ENCODE measurements around the gene TAF11L11. TPM values are rescaled to one million over a fixed set of nuclear protein-coding genes. Genes with fewer than 3 reads are reported as not detected.
"Not testable (repeated sequence)": the region's sequence is repeated elsewhere in the genome, so short reads cannot be mapped to it uniquely, and the experiment has no call there.

Gene TAF11L11
- polyA plus RNA-seq, 1 donor from 2014 or later = not detected

DNA sequence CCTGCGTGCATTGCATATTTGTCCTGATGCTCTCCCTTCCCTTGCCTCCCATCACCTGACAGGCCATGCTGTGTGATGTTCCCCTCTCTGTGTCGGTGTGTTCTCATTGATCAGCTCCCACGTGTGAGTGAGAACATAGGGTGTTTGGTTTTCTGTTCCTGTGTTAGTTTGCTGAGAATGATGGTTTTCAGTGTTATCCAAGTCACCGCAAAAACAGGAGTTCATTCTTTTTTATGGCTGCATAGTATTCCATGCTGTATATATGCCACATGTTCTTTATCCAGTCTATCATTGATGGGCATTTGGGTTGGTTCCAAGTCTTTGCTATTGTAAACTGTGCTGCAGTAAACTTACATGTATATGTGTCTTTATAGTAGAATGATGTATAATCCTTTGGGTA lies 3.5 kb downstream of the TAF11L11 start:
- H3F3A ChIP-seq (ENCODE audit: insufficient read depth, low read length, poor library complexity, severe bottlenecking) = not testable (repeated sequence)

DNA sequence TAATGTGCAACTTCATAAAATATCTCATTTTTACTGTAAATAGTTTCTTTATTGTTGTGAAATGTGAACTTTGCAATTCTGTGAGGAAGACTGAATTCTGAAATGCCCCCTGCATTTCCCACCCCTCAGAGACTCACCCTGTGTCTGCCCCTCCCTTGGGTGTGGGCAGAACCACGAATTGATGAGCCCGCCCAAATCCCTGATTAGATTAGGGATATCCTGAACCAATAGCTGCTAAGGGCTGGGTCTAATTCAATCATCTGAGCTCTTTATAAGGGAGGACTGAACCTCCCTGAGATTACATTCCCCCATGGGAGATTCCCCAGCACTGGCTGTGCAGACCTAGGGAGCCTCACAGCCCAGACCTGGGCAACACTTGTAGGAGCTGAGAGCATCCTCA lies 6.1 kb downstream of the TAF11L11 start, which contains the start of gene TAF11L12:
TSS of gene TAF11L12 (plus strand) at position 301 of the 400 bp plus-strand sequence.
- H3K4me3 ChIP-seq (ENCODE audit: low read length); H3K27ac ChIP-seq (ENCODE audit: low read length); H4K20me1 ChIP-seq (ENCODE audit: insufficient read depth); H3K9me3 ChIP-seq (ENCODE audit: low read length); H3F3A ChIP-seq (ENCODE audit: insufficient read depth, low read length, poor library complexity, severe bottlenecking); H3K9ac ChIP-seq (ENCODE audit: low read length); H3K27me3 ChIP-seq (ENCODE audit: insufficient read depth, low read depth, low read length); H2AFZ ChIP-seq (ENCODE audit: low read depth, low read length); H3K79me2 ChIP-seq (replicated peaks; ENCODE audit: insufficient read depth, low read length); H3K36me3 ChIP-seq (ENCODE audit: insufficient read depth, low read length); H3K9me2 ChIP-seq (ENCODE audit: insufficient read depth, low read length); H3K4me2 ChIP-seq (ENCODE audit: low read length): not testable (repeated sequence)

More for the DNA sequence above, 3.5 kb downstream of the TAF11L11 start:
- H3K27me3 ChIP-seq (ENCODE audit: insufficient read depth, low read depth, low read length); H3K79me2 ChIP-seq (replicated peaks; ENCODE audit: insufficient read depth, low read length); H3K9me3 ChIP-seq (ENCODE audit: low read length); H3K27ac ChIP-seq (ENCODE audit: low read length); H3K4me3 ChIP-seq (ENCODE audit: low read length); H4K20me1 ChIP-seq (ENCODE audit: insufficient read depth); H3K9ac ChIP-seq (ENCODE audit: low read length); H3K4me2 ChIP-seq (ENCODE audit: low read length); H2AFZ ChIP-seq (ENCODE audit: low read depth, low read length); H3K9me2 ChIP-seq (ENCODE audit: insufficient read depth, low read length); H3K36me3 ChIP-seq (ENCODE audit: insufficient read depth, low read length): not testable (repeated sequence)

DNA sequence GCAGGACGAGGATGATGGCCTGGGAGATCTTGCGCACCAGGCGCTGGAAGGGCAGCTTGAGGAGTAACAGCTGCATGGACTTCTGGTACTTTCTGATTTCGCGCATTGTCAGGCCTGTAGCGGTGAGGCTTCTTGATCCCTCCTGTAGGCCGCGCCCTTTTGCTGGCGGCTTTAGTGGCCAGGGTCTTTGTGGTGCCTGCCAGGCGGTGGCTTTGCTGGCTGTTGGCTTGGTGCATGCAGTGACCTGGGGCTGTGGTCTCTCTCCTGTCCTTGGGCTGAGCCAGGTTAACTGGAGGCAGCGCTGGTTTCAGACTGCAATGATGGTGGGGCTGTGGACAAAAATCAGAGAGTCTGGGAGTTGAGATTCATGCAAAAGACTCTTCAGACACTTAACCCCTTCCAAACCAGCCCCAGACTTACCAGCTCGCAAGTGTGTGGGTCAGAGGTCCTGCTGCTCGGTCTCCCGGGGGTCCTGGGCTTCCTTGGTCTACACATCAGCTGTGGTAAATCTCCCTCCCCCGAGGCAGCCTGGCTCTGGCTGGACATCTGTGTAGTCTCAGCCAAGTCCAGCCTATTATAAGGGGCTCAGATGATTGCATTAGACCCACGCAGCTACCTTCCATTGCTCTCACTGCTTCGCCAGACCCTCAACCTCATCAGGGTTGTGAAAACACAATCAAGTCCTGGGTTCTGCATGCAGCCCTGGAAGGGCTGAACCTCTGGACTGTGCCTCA lies 11.1 kb downstream of the TAF11L11 start:
- H2AFZ ChIP-seq (ENCODE audit: low read depth, low read length) = no peak overlapping the region
- H3K27me3 ChIP-seq (ENCODE audit: insufficient read depth, low read depth, low read length) = no peaks in the 10 kb centered on the region
- H3K9ac ChIP-seq (ENCODE audit: low read length) = no peak overlapping the region
- no peaks in the 10 kb centered on the region for H3K9me3 ChIP-seq (ENCODE audit: low read length)
- no peak overlapping the region for H3K4me3 ChIP-seq (ENCODE audit: low read length)
- no peak overlapping the region for H3K4me2 ChIP-seq (ENCODE audit: low read length)
- no peaks in the 10 kb centered on the region for H3K9me2 ChIP-seq (ENCODE audit: insufficient read depth, low read length)
- H3K79me2 ChIP-seq (replicated peaks; ENCODE audit: insufficient read depth, low read length) = no peaks in the 10 kb centered on the region
- no peak for TF ChIP-seq POLR2AphosphoS5 (IDR thresholded peaks at IDR 0.05)
- no peaks in the 10 kb centered on the region for H3K36me3 ChIP-seq (ENCODE audit: insufficient read depth, low read length)
- no peak overlapping the region for H3K27ac ChIP-seq (ENCODE audit: low read length)
- no peaks in the 10 kb centered on the region for H4K20me1 ChIP-seq (ENCODE audit: insufficient read depth)
- no peaks in the 10 kb centered on the region for H3F3A ChIP-seq (ENCODE audit: insufficient read depth, low read length, poor library complexity, severe bottlenecking)

DNA sequence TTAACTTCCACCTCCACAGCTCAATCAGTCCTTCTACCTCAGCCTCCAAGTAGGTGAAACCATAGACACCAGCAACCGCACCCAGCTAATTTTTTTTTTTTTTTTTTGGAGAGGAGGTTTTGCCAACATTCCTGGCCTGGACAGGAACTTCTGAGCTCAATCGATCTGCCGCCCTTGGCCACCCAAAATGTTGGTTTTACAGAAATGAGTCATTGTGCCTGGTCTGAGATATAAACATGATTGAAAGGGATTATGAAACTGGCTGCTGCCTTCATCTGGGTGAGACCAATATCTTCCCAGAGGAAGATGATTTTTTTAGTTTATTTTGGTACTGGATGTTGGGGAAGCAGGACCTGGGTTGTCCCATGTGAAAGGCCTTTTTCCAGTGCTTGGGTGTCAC lies 15.4 kb downstream of the TAF11L11 start:
- no peaks in the 10 kb centered on the region for H3K9me2 ChIP-seq (ENCODE audit: insufficient read depth, low read length)
- no peaks in the 10 kb centered on the region for H3F3A ChIP-seq (ENCODE audit: insufficient read depth, low read length, poor library complexity, severe bottlenecking)
- no peaks in the 10 kb centered on the region for H4K20me1 ChIP-seq (ENCODE audit: insufficient read depth)
- no peak overlapping the region for H3K4me3 ChIP-seq (ENCODE audit: low read length)
- no peak overlapping the region for H3K9ac ChIP-seq (ENCODE audit: low read length)
- TF ChIP-seq EP300 (conservative IDR thresholded peaks at IDR 0.05; ENCODE audit: poor library complexity, severe bottlenecking) (no peak), MXI1 (conservative IDR thresholded peaks at IDR 0.05; ENCODE audit: poor library complexity, severe bottlenecking) (no peak), SMC3 (conservative IDR thresholded peaks at IDR 0.05; ENCODE audit: poor library complexity) (no peak), TAF1 (IDR thresholded peaks at IDR 0.05; ENCODE audit: low read depth) (no peak), POLR2AphosphoS5 (IDR thresholded peaks at IDR 0.05) (no peak), EZH2 (IDR thresholded peaks at IDR 0.05; ENCODE audit: borderline replicate concordance, insufficient read depth, low read length, poor library complexity, severe bottlenecking) (no peak), RAD21 (conservative IDR thresholded peaks at IDR 0.05) (no peak)
- TF ChIP-seq, protein P1, sequence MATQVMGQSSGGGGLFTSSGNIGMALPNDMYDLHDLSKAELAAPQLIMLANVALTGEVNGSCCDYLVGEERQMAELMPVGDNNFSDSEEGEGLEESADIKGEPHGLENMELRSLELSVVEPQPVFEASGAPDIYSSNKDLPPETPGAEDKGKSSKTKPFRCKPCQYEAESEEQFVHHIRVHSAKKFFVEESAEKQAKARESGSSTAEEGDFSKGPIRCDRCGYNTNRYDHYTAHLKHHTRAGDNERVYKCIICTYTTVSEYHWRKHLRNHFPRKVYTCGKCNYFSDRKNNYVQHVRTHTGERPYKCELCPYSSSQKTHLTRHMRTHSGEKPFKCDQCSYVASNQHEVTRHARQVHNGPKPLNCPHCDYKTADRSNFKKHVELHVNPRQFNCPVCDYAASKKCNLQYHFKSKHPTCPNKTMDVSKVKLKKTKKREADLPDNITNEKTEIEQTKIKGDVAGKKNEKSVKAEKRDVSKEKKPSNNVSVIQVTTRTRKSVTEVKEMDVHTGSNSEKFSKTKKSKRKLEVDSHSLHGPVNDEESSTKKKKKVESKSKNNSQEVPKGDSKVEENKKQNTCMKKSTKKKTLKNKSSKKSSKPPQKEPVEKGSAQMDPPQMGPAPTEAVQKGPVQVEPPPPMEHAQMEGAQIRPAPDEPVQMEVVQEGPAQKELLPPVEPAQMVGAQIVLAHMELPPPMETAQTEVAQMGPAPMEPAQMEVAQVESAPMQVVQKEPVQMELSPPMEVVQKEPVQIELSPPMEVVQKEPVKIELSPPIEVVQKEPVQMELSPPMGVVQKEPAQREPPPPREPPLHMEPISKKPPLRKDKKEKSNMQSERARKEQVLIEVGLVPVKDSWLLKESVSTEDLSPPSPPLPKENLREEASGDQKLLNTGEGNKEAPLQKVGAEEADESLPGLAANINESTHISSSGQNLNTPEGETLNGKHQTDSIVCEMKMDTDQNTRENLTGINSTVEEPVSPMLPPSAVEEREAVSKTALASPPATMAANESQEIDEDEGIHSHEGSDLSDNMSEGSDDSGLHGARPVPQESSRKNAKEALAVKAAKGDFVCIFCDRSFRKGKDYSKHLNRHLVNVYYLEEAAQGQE (IDR thresholded peaks at IDR 0.05; ENCODE audit: borderline replicate concordance) = no peak
- TF ChIP-seq, protein P2, sequence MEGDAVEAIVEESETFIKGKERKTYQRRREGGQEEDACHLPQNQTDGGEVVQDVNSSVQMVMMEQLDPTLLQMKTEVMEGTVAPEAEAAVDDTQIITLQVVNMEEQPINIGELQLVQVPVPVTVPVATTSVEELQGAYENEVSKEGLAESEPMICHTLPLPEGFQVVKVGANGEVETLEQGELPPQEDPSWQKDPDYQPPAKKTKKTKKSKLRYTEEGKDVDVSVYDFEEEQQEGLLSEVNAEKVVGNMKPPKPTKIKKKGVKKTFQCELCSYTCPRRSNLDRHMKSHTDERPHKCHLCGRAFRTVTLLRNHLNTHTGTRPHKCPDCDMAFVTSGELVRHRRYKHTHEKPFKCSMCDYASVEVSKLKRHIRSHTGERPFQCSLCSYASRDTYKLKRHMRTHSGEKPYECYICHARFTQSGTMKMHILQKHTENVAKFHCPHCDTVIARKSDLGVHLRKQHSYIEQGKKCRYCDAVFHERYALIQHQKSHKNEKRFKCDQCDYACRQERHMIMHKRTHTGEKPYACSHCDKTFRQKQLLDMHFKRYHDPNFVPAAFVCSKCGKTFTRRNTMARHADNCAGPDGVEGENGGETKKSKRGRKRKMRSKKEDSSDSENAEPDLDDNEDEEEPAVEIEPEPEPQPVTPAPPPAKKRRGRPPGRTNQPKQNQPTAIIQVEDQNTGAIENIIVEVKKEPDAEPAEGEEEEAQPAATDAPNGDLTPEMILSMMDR (IDR thresholded peaks at IDR 0.05; ENCODE audit: poor library complexity, severe bottlenecking) = no peak
- H3K79me2 ChIP-seq (replicated peaks; ENCODE audit: insufficient read depth, low read length) = no peaks in the 10 kb centered on the region
- H3K9me3 ChIP-seq (ENCODE audit: low read length) = no peaks in the 10 kb centered on the region
- no peak overlapping the region for H3K4me2 ChIP-seq (ENCODE audit: low read length)
- no peak overlapping the region for H3K27ac ChIP-seq (ENCODE audit: low read length)
- H3K36me3 ChIP-seq (ENCODE audit: insufficient read depth, low read length) = no peaks in the 10 kb centered on the region
- H3K27me3 ChIP-seq (ENCODE audit: insufficient read depth, low read depth, low read length) = no peaks in the 10 kb centered on the region
- no peak overlapping the region for H2AFZ ChIP-seq (ENCODE audit: low read depth, low read length)
